ENCODE data around the gene ERC2. TPM values are rescaled to one million over a fixed set of nuclear protein-coding genes. Genes with fewer than 3 reads are reported as not detected.

Gene ERC2
- total RNA-seq, 2 donors from 2014 or later, result 0.21 to 0.30 TPM

- Histone ChIP-seq H3K9ac (ENCODE audit: low read depth in 2 of 2, low read length in 2 of 2) (no peak overlapping the region), H3K4me3 (no peak overlapping the region), H3K36me3 (no peaks in the 10 kb centered on the region), H3K27me3 (no peaks in the 10 kb centered on the region), H3K9me3 (no peaks in the 10 kb centered on the region), H3K27ac (no peak overlapping the region), H3K4me1 (no peaks in the 10 kb centered on the region)
- TF ChIP-seq CTCF (IDR thresholded peaks at IDR 0.05), result no peak
- intact Hi-C loops (cut with DNase I), result no loop called here
- DNase-seq, result no peak
These were observed 847.2 kb downstream of the ERC2 start for GRCh38 chr3:55621026-55621422.

DNA sequence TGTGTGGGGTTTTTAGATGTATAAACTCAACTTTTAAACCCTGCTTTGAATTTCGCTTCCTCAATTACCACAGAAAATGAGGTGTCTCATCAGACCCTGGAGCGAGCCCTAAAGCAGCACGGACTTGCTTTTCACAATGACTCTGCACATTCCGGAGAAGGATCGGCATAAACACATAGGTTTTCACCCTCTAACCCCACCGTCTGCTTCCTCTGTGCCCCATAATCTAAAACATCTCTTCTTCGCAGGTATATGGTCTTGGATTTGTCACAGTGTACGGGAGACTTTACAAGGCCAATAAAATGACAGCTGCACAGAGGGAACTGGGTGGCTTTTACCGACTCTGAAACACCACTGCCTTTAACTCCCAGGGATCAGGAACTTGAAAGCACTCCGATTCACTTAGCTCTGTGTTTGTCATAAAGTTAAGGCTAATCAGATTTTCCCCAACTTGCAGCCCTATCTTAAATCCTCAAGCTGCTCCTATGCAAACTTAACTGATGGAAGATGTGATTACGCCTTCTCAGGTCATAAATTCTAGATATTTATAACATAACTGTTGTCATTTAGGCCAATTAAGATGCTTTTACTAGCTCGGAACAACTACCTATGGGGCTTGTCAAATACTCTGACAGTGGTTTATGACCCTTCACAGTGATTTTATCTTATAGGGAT lies 847.8 kb downstream of the ERC2 start:
- Histone ChIP-seq H3K4me1 (no peaks in the 10 kb centered on the region), H3K9ac (ENCODE audit: low read depth in 2 of 2, low read length in 2 of 2) (no peak overlapping the region), H3K4me3 (no peak overlapping the region), H3K27ac (no peak overlapping the region), H3K27me3 (no peaks in the 10 kb centered on the region), H3K36me3 (no peaks in the 10 kb centered on the region), H3K9me3 (no peaks in the 10 kb centered on the region)
- intact Hi-C loops (cut with DNase I), result no loop called here
- DNase-seq, result peak; percentile 55
- no peak for TF ChIP-seq CTCF (IDR thresholded peaks at IDR 0.05)

DNA sequence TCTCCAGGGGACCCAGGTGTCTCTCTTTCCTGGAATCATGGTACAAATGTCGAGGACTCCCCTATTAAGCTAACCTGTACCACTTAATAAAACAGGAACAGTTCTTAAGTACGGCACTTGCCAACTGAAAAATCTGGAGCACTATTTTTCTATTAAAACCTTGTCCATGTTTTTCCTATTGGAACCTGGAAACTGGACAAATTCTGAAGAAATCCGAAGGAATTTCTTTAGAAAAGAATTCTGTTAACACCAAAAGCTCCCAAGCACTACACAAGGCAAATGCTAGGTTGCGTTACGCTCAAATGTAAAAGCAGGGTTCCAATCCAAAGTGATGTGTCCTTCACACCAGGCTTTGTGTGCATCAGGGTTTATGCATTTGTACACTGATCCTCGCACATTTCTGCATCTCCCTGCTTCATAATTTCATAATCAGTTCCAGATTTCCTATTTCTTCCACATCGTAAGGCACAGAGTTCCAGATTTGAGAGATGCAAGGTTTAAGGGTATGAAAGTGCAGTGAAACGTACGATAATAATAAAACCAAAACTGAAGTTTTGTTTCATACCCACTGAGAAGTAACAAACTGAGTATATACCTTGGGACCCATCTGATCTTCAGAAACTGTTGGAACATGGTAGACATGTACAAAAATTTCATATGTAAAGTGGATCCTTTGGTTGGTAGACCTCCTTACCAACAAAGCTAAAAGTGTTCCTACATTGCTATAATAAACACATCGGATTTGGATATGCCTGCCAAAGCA lies 849.0 kb downstream of the ERC2 start:
- intact Hi-C loops (cut with DNase I), result no loop called here
- Histone ChIP-seq H3K4me3 (no peak overlapping the region), H3K36me3 (no peaks in the 10 kb centered on the region), H3K9ac (ENCODE audit: low read depth in 2 of 2, low read length in 2 of 2) (no peak overlapping the region), H3K27ac (no peak overlapping the region), H3K9me3 (no peaks in the 10 kb centered on the region), H3K4me1 (no peaks in the 10 kb centered on the region), H3K27me3 (no peaks in the 10 kb centered on the region)
- no peak for DNase-seq
- no peak for TF ChIP-seq CTCF (IDR thresholded peaks at IDR 0.05)

DNA sequence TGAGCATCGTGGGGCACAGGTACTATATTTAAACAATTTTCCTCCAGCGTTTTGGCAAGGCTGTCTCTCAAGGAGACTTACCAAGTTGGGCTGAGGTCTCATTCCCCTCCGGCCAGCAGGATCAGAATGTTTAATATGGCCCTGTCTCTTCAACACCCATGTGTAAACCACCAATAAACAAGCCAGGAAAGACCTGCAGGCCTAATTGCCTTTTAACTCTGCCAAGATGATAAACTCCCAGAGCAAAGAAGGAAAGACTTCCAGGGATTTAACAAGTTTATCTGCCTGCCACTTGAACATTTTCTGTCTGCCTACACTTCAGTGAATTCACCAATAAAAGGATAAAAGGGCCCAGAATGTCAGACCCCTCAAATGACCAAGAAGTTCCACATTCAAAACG lies 850.9 kb downstream of the ERC2 start:
- DNase-seq, result no peak
- Histone ChIP-seq H3K4me3 (no peak overlapping the region), H3K27me3 (no peaks in the 10 kb centered on the region), H3K9me3 (no peaks in the 10 kb centered on the region), H3K27ac (no peak overlapping the region), H3K36me3 (no peaks in the 10 kb centered on the region), H3K9ac (ENCODE audit: low read depth in 2 of 2, low read length in 2 of 2) (no peak overlapping the region), H3K4me1 (no peaks in the 10 kb centered on the region)
- intact Hi-C loops (cut with DNase I), result no loop called here
- no peak for TF ChIP-seq CTCF (IDR thresholded peaks at IDR 0.05)

DNA sequence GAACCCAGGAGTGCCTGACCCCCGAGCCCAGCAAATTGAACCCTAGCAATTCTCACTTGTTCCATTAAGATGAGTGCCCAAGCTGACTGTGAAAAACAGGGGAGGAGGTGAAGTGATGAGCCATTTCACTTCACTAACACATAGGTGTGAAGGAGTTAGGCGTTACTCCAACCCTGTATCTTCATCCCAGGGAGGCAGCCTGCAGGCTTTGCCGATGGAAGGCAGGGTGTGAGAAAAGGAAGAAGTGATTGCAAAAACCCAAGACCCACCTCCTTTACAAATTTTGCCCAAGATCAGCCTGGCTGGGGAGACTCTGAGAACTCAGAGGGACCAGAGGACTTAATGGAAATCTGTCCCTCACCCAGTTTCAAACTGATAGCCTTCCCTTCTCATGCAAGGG lies 851.5 kb downstream of the ERC2 start:
- DNase-seq, result no peak
- Histone ChIP-seq H3K27me3 (no peaks in the 10 kb centered on the region), H3K9ac (ENCODE audit: low read depth in 2 of 2, low read length in 2 of 2) (no peak overlapping the region), H3K9me3 (no peaks in the 10 kb centered on the region), H3K36me3 (no peaks in the 10 kb centered on the region), H3K4me3 (no peak overlapping the region), H3K27ac (no peak overlapping the region), H3K4me1 (no peaks in the 10 kb centered on the region)
- intact Hi-C loops (cut with DNase I), result no loop called here
- TF ChIP-seq CTCF (IDR thresholded peaks at IDR 0.05), result no peak
